DND-41 (cell line): ENCODE measurements around the gene PTPRD.

ENCODE experiments used
- ATAC-seq: fragments of 200-7000 bp; cut with Tn5 transposase; 3 replicates; pipeline ENCODE4 v1.9.1; 2021; ENCODE audit warnings: low read depth; ENCODE audit not compliant: insufficient read depth
- DNase-seq: peaks from one replicate; pipeline ENCODE4 v3.0.0-alpha.2; 2020
- H2AFZ ChIP-seq: 2 replicates; pipeline ENCODE4 v1.6.0; 2012; ENCODE audit warnings: low read depth, low read length
- H3K27ac ChIP-seq: 2 replicates; pipeline ENCODE4 v1.5.1; 2012; ENCODE audit warnings: low read length, inconsistent platforms
- H3K27me3 ChIP-seq: fragments of 200-600 bp; sonication (generic); 2 replicates; pipeline ENCODE4 v1.6.0; 2012; ENCODE audit warnings: low read length, mild to moderate bottlenecking, inconsistent platforms; ENCODE audit not compliant: insufficient read depth, poor library complexity
- H3K36me3 ChIP-seq: 2 replicates; pipeline ENCODE4 v1.5.1; 2012; ENCODE audit warnings: low read length, inconsistent platforms; ENCODE audit not compliant: insufficient read depth
- H3K4me1 ChIP-seq: 2 replicates; pipeline ENCODE4 v1.5.1; 2012; ENCODE audit warnings: mild to moderate bottlenecking, low read length; ENCODE audit not compliant: insufficient read depth
- H3K4me2 ChIP-seq: 2 replicates; pipeline ENCODE4 v1.6.0; 2012; ENCODE audit warnings: mild to moderate bottlenecking, moderate library complexity, low read length, inconsistent platforms; ENCODE audit not compliant: insufficient read depth
- H3K4me3 ChIP-seq, 2 experiments: fragments of 200-600 bp in 1 of 2; shearing (Covaris generic) in 1 of 2; 2 replicates each; pipeline ENCODE4 v1.5.1; 2012 to 2016; ENCODE audit warnings: inconsistent platforms in 2 of 2, low read length in 2 of 2, mild to moderate bottlenecking in 2 of 2, low read depth in 1 of 2, moderate library complexity in 1 of 2
- H3K79me2 ChIP-seq: 2 replicates; pipeline ENCODE4 v1.6.0; 2012; ENCODE audit warnings: low read length, inconsistent platforms; ENCODE audit not compliant: insufficient read depth
- H3K9ac ChIP-seq: 2 replicates; pipeline ENCODE4 v1.6.0; 2012; ENCODE audit warnings: low read depth, mild to moderate bottlenecking, inconsistent platforms, low read length, moderate library complexity
- H3K9me3 ChIP-seq: 2 replicates; pipeline ENCODE4 v1.5.1; 2012; ENCODE audit warnings: low read length, moderate library complexity, mild to moderate bottlenecking, inconsistent platforms; ENCODE audit not compliant: insufficient read depth, severe bottlenecking
- H4K20me1 ChIP-seq: 2 replicates; pipeline ENCODE4 v1.6.0; 2012; ENCODE audit warnings: low read length; ENCODE audit not compliant: insufficient read depth
- EZH2 ChIP-seq: IDR thresholded peaks from 3 replicates; pipeline ENCODE4 v1.6.1; 2012; ENCODE audit warnings: borderline replicate concordance, low read depth, mild to moderate bottlenecking, moderate library complexity, low read length, inconsistent platforms; ENCODE audit not compliant: severe bottlenecking
- TF ChIP-seq, protein P1 (sequence below): IDR thresholded peaks from 2 replicates; pipeline ENCODE4 v1.5.1; 2012; ENCODE audit warnings: borderline replicate concordance, low read length, moderate library complexity, mild to moderate bottlenecking; ENCODE audit not compliant: poor library complexity, severe bottlenecking; ENCODE audit errors: extremely low read depth

Gene PTPRD

GRCh38 chr9:8826281-8826680 is 1786.5 kb downstream of the PTPRD start:
- no peaks in the 10 kb centered on the region for H4K20me1 ChIP-seq
- TF ChIP-seq EZH2, result no peak
- TF ChIP-seq, protein P1, sequence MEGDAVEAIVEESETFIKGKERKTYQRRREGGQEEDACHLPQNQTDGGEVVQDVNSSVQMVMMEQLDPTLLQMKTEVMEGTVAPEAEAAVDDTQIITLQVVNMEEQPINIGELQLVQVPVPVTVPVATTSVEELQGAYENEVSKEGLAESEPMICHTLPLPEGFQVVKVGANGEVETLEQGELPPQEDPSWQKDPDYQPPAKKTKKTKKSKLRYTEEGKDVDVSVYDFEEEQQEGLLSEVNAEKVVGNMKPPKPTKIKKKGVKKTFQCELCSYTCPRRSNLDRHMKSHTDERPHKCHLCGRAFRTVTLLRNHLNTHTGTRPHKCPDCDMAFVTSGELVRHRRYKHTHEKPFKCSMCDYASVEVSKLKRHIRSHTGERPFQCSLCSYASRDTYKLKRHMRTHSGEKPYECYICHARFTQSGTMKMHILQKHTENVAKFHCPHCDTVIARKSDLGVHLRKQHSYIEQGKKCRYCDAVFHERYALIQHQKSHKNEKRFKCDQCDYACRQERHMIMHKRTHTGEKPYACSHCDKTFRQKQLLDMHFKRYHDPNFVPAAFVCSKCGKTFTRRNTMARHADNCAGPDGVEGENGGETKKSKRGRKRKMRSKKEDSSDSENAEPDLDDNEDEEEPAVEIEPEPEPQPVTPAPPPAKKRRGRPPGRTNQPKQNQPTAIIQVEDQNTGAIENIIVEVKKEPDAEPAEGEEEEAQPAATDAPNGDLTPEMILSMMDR, result no peak
- no peaks in the 10 kb centered on the region for H3K9me3 ChIP-seq
- H3K4me1 ChIP-seq, result peaks cover 17% of the 10 kb centered on the region
- no peak overlapping the region for H3K27ac ChIP-seq
- H3K4me3 ChIP-seq, result no peak overlapping the region
- no peaks in the 10 kb centered on the region for H3K27me3 ChIP-seq
- no peak for ATAC-seq
- H2AFZ ChIP-seq, result no peak overlapping the region
- H3K9ac ChIP-seq, result no peak overlapping the region
- H3K4me2 ChIP-seq, result no peak overlapping the region
- no peak for DNase-seq
- no peaks in the 10 kb centered on the region for H3K36me3 ChIP-seq
- no peaks in the 10 kb centered on the region for H3K79me2 ChIP-seq

DNA sequence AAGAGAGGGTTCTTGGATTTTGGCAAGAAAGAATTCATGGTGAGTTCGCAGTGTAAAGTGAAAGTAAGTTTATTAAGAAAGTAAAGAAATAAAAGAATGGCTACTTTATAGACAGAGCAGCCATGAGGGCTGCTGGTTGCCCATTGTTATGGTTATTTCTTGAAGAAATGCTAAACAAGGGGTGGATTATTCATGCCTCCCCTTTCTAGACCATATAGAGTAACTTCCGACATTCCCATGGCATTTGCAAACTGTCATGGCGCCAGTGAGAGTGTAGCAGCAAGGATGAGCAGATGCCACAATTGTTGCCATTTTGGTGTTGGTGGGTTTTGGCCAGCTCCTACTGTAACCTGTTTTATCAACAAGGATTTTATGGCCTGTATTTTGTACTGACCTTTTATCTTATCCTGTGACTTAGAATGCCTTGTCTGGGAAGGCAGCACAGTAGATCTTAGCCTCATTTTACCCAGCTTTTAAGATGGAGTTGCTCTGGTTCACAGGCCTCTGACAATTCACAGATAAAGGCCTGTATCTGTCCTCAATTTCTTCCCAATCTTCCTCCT is 1787.1 kb downstream of the PTPRD start:
- DNase-seq (no peak), ATAC-seq (no peak)
- Histone ChIP-seq H3K36me3 (no peaks in the 10 kb centered on the region), H4K20me1 (no peaks in the 10 kb centered on the region), H2AFZ (no peak overlapping the region), H3K9ac (no peak overlapping the region), H3K4me3 (no peak overlapping the region), H3K79me2 (no peaks in the 10 kb centered on the region), H3K4me2 (no peak overlapping the region), H3K9me3 (no peaks in the 10 kb centered on the region), H3K27ac (no peak overlapping the region), H3K27me3 (no peaks in the 10 kb centered on the region), H3K4me1 (peaks cover 18% of the 10 kb centered on the region)
- TF ChIP-seq, protein P1, result no peak
- TF ChIP-seq EZH2, result no peak

GRCh38 chr9:8823131-8823895 is 1789.5 kb downstream of the PTPRD start:
- Histone ChIP-seq H3K9ac (no peak overlapping the region), H3K27ac (no peak overlapping the region), H3K36me3 (no peaks in the 10 kb centered on the region), H3K4me3 (no peak overlapping the region), H3K4me2 (no peak overlapping the region), H3K9me3 (no peaks in the 10 kb centered on the region), H3K79me2 (no peaks in the 10 kb centered on the region), H3K27me3 (no peaks in the 10 kb centered on the region), H3K4me1 (peaks cover 18% of the 10 kb centered on the region), H2AFZ (no peak overlapping the region), H4K20me1 (no peaks in the 10 kb centered on the region)
- TF ChIP-seq, protein P1, result no peak
- TF ChIP-seq EZH2, result no peak
- DNase-seq (no peak), ATAC-seq (no peak)

- Histone ChIP-seq H3K9me3 (no peaks in the 10 kb centered on the region), H3K36me3 (no peaks in the 10 kb centered on the region), H3K4me3 (no peak overlapping the region), H2AFZ (no peak overlapping the region), H3K27ac (no peak overlapping the region), H3K27me3 (no peaks in the 10 kb centered on the region), H3K79me2 (no peaks in the 10 kb centered on the region), H3K4me2 (no peak overlapping the region), H3K4me1 (peaks cover 18% of the 10 kb centered on the region), H4K20me1 (no peaks in the 10 kb centered on the region), H3K9ac (no peak overlapping the region)
- no peak for ATAC-seq
- DNase-seq, result no peak
- TF ChIP-seq EZH2, result no peak
- TF ChIP-seq, protein P1, result no peak
These were observed 1790.2 kb downstream of the PTPRD start for GRCh38 chr9:8822667-8823025.
